Cardiac septum (tissue), 1 donor: Measurements from ENCODE around the gene RAB4A. TPM values are rescaled to one million over a fixed set of nuclear protein-coding genes. Genes with fewer than 3 reads are reported as not detected.
"Not testable (repeated sequence)": the region's sequence is repeated elsewhere in the genome, so short reads cannot be mapped to it uniquely, and the experiment has no call there.

ENCODE experiments used
- DNase-seq: peaks from one replicate; pipeline ENCODE4 v3.0.0-alpha.2; 2020; ENCODE audit warnings: low spot score
- intact Hi-C: fragments of 100-400 bp; cut with DNase I; formaldehyde crosslinking; loops from one replicate; pipeline ENCODE4 v1.14.0; 2022
- total RNA-seq: library from RNA; stranded (reverse); fragmentation: NEBNext Ultra II Directional; extraction: Animal tissue kit (Norgen Biotek cat#: 25700); gene quantifications from one replicate; pipeline ENCODE4 v1.2.1, GENCODE V29; 2021
- donor health status: DM: no; HTN: no; CAD: no.

Gene RAB4A
- total RNA-seq, 1 donor from 2014 or later, result 124 TPM

GRCh38 chr1:229319487-229319886 lies 48.6 kb downstream of the RAB4A start:
- intact Hi-C loops, result no loop called here

GRCh38 chr1:229323201-229323600 lies 52.3 kb downstream of the RAB4A start:
- intact Hi-C loops, result no loop called here
- DNase-seq, result no peak

More at GRCh38 chr1:229319487-229319886, 48.6 kb downstream of the RAB4A start:
- DNase-seq, result no peak

- intact Hi-C loops, result no loop called here
- DNase-seq, result no peak
Observed at GRCh38 chr1:229323885-229324553, 53.1 kb downstream of the RAB4A start.

DNA sequence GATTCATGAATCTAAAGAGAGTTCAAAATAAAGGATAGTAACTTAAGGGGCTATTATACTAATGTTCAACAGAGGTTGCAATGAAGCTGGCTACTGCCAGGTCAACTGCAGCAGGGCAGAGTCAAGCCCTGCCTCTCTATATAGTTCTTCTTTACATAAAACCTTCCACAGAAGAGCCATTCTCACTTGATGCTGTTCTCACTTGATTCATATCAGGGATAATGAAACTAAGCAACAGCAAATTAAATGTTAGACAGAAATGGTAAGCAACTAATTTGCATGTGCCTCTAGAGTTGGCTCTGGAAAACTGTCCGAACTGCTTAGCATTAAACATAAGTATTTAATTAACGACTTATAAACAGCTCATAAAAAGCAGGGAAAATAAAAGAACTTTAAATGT lies 54.5 kb downstream of the RAB4A start:
- intact Hi-C loops, result no loop called here
- no peak for DNase-seq

GRCh38 chr1:229325853-229326487 lies 55.1 kb downstream of the RAB4A start:
- intact Hi-C loops, result no loop called here
- DNase-seq, result no peak

GRCh38 chr1:229326601-229327000 lies 55.7 kb downstream of the RAB4A start:
- intact Hi-C loops, result no loop called here
- no peak for DNase-seq

DNA sequence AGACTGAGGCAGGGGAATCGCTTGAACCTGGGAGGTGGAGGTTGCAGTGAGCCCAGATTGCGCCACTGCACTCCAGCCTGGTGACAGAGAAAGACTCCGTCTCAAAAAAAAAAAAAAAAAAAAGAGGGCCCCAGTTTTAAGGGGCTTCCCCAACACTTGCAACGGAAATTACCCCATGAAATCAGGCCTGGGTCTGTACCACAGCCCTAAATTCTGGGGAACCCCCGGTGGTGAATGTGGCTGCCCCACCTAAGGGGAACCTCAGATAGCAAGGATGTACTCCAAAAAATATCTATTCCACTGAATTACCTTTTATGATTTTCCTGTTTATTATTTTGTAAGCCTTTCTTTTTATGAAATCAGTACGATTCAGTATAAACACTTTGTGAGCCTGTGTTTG lies 56.9 kb downstream of the RAB4A start:
- DNase-seq, intact Hi-C loops: not testable (repeated sequence)

DNA sequence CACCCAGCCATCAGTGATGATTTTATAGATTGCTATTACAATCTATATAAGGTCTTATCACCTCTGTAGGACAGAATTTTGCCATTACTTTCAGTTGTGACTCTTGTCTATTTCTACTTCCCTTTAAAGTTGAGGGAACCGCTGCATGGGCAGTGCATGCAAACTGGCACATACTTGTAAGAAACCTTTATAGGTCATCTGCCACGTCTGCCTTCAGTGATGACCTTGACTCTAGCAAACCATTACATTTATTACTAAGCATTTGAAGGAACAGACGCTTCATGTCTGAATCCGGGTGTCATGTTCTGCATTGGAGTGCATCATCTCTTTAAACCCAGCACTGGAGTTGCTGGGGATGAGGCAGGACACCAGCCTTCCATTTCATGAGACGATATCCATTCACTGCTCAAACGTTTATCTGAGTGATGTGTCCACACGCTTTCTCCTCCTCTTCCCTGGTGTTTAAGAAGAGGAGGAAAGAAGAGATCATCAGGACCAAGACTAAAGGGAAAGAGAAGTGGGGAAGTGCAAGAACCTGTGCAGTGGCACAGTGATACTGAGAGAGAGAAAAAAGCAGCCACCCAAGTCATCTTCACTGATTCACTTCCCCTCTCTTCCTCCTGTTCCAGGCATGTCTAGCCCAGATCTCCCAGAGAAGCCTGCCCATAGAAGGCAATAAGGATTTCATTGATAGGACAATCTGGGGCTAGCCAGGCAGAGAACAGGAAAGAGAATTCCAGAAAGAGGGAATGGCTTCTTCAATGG lies 57.9 kb downstream of the RAB4A start:
- intact Hi-C loops, result no loop called here
- DNase-seq, result no peak

DNA sequence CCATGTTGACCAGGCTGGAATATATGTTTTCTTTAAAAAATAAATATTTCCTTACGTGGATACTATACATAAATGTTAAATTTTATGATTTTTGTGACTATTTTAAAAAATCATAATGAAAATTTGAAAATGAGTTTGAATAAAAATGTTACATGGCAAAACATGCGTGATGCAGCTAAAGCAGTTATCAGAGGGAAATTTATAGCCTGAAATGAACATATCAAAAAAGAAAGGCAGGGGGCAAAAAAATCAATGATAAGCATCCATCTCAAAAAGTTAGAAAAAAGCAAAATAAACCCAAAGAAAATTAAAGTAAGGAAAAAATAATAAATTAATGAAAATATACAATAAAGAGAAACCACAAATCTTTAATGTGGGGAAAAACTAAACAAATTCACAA lies 63.4 kb downstream of the RAB4A start:
- intact Hi-C loops, result no loop called here
- DNase-seq, result no peak

- DNase-seq, result no peak
- intact Hi-C loops, result no loop called here
Observed at GRCh38 chr1:229334716-229335115, 63.8 kb downstream of the RAB4A start.

GRCh38 chr1:229336345-229336744 lies 65.4 kb downstream of the RAB4A start:
- intact Hi-C loops, result no loop called here
- no peak for DNase-seq

DNA sequence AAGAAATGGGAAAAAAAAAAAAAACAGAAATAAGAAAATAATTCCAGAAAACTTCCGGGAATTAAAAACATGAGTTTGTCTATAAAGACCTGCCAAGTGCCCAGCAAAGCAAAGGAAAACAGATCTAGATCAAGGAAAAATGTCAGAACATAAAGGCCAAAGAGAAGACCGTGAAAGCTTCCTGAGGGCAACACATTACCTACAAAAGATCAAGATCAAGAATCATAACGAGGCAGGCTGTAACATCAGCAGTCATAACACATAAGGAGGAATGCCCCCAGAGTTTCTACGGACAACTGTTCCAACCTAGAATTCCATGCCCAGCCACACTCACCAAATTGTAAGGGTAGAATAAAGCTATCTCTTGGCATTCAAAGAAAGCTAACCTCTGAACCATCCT lies 68.2 kb downstream of the RAB4A start:
- intact Hi-C loops, result no loop called here
- DNase-seq, result no peak

- no peak for DNase-seq
- intact Hi-C loops, result no loop called here
Observed at GRCh38 chr1:229339520-229339919, 68.6 kb downstream of the RAB4A start.

DNA sequence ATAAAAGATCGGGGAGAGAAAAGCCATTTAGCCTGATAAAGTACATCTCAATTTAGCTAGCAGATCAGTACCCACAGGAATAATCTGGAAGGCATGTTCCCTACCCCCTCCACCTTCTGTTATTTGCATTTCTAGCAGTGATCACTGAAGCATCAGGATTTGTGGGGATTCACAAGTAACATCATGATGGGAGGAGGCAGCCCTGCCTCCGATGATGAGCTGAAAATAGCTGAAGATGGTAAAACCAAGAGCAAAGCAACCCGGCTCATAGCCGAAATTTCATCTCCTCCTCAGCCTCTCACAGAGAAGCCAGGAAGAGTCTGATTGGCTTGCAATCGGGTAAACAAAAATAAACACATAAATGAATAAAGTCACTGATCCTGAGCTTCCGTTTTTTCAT lies 69.6 kb downstream of the RAB4A start:
- DNase-seq, result no peak
- intact Hi-C loops, result loop anchor here (5.0 kb wide), 1 partner anchor 68 kb away; the partner anchor contains the start of gene RAB4A

- DNase-seq, result peak; percentile 95
- intact Hi-C loops, result loop anchor here (5.0 kb wide), 1 partner anchor 70 kb away; the partner anchor contains the start of gene RAB4A
Observed at GRCh38 chr1:229341774-229342655, 71.1 kb downstream of the RAB4A start.

- intact Hi-C loops, result loop anchor here (5.0 kb wide), 1 partner anchor 71 kb away; the partner anchor contains the start of gene RAB4A
- peak; percentile 79 for DNase-seq
Observed at GRCh38 chr1:229342656-229343569, 72.0 kb downstream of the RAB4A start, which contains the start of gene CCSAP. Gene CCSAP, minus strand, starts transcription at chr1:229343047. Its CDS starts 582 bp downstream, at chr1:229342465.

DNA sequence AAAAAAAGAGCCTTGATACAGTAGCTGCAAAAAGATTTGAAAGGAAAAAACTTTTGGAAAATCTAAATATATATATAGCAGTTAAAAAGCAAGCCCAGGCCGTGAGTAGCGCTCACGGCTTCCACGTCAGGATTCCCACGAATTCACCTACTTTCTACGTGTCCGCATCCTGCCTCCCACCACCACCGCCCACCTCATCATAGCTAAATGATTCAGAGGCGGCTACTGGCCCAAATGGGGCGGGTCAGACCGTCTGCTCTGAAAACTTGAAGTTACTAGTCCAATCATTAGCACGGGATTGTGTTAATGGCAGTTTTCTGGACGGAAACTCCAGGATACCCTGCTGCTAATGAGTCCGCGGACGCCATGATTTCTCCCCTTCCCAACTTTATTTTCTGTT lies 73.2 kb downstream of the RAB4A start:
- DNase-seq, result no peak
- intact Hi-C loops, result loop anchor here (5.0 kb wide), 1 partner anchor 72 kb away; the partner anchor contains the start of gene RAB4A
